Heart left ventricle (tissue), 13 donors: ENCODE results near the gene NFIX.

Source experiments
- CTCF ChIP-seq, 12 donors: fragments of 200-600 bp; sonication (generic) in 4 of 12; IDR thresholded peaks; one replicate each; pipeline versions ENCODE4 v1.5.0 to v1.8.0; 2018 to 2022; ENCODE audit warnings: antibody characterized with exemption in 12 of 12, mild to moderate bottlenecking in 5 of 12
- POLR2A ChIP-seq, 2 donors: fragments of 450-650 bp; IDR thresholded peaks; one replicate each; pipeline ENCODE4 v1.6.1; 2017; ENCODE audit warnings: antibody characterized with exemption in 2 of 2, mild to moderate bottlenecking in 2 of 2, moderate library complexity in 2 of 2
- donor health status: ischemic (EF 13 %, LVEDD 7.1; RV severe dilation, severe dysfunction).
- donor health status: DM: no; HTN: yes; CAD: no.
- donor health status: DM: no; HTN: no; CAD: no.
- donor health status: ischemic (EF 25% LVEDD 6.9; RV normal size, moderate dysfunction).
- donor health status: ischemic (EF 25% LVEDD 5.7; RV mildly dilated, moderate dysfunction).
- donor health status: ischemic (EF 35%, LVEDD 5.7; RV mildly dilated, moderate dysfunction).
- donor health status: nonischemic (EF 11% LVEDD 7.7; RV severe dilation, severe dysfunction).
- donor health status: DM: yes; HTN: yes; CAD: no.
- donor health status: PGD.
- donor health status: ischemic (EF 29% LVEDD 5.4; RV normal size, mild dysfunction).
- donor health status: nonischemic (EF 23%, LVEDD 6.1; RV moderate dilation, normal function).

- TF ChIP-seq POLR2A (IDR thresholded peaks at IDR 0.05) (no peak), CTCF (IDR thresholded peaks at IDR 0.05) (no peak)
Measured at GRCh38 chr19:13023656-13024055, 28.4 kb downstream of the NFIX start.
